Activated naive CD8-positive, alpha-beta T cell treated with anti-CD3 and anti-CD28 coated beads, Interleukin-2, amount 10 ng/mL, durations not matched to agents 7 days and 5 days (primary cell): Measurements from ENCODE around the gene F8. TPM values are rescaled to one million over a fixed set of nuclear protein-coding genes. Genes with fewer than 3 reads are reported as not detected.

ENCODE experiments used
- ATAC-seq: fragments of 150-1000 bp; cut with Tn5 transposase; one replicate; pipeline ENCODE4 v1.10.0; 2021; ENCODE audit warnings: low read depth, moderate library complexity
- POLR2A ChIA-PET: fragments of 350-600 bp; sonication (Branson Sonifier 250); formaldehyde crosslinking; loops from one replicate; lab custom pipeline; 2021; ENCODE audit warnings: antibody characterized with exemption; lab: Charles Lee
- DNase-seq: peaks from one replicate; pipeline ENCODE4 v3.0.0; 2021
- H3K27ac Mint-ChIP-seq: one replicate; pipeline ENCODE4 v1.8.0; 2022; ENCODE audit warnings: mild to moderate bottlenecking, mixed read lengths
- H3K27me3 Mint-ChIP-seq: one replicate; pipeline ENCODE4 v1.8.0; 2022; ENCODE audit warnings: mild to moderate bottlenecking, moderate library complexity, mixed read lengths
- H3K36me3 Mint-ChIP-seq: one replicate; pipeline ENCODE4 v1.8.0; 2021; ENCODE audit warnings: mild to moderate bottlenecking, mixed read lengths
- H3K4me1 Mint-ChIP-seq: one replicate; pipeline ENCODE4 v1.8.0; 2021; ENCODE audit warnings: mixed read lengths
- H3K4me3 Mint-ChIP-seq: one replicate; pipeline ENCODE4 v1.8.0; 2022; ENCODE audit warnings: mild to moderate bottlenecking, moderate library complexity, mixed read lengths
- H3K9me3 Mint-ChIP-seq: one replicate; pipeline ENCODE4 v1.8.0; 2021; ENCODE audit warnings: mixed read lengths
- total RNA-seq, 2 experiments: library from RNA; stranded (reverse); gene quantifications; one replicate each; pipeline ENCODE4 v1.2.3, GENCODE V29; 2021

Gene F8
- 1 to 10 TPM; 6.8 to 7.8 TPM for total RNA-seq

- DNase-seq (no peak), ATAC-seq (no peak)
- no peaks in the 10 kb centered on the region for H3K4me1 Mint-ChIP-seq
- no peaks in the 10 kb centered on the region for H3K36me3 Mint-ChIP-seq
- H3K27me3 Mint-ChIP-seq: peaks cover 8% of the 10 kb centered on the region
- H3K4me3 Mint-ChIP-seq: no peak within 1 kb of the TSS
- no peaks in the 10 kb centered on the region for H3K9me3 Mint-ChIP-seq
- H3K27ac Mint-ChIP-seq: no peak within 1 kb of the TSS
- POLR2A ChIA-PET: no interaction called here
Observed at GRCh38 chrX:155022585-155022984, at the start of gene F8. TSS of gene F8 (minus strand) at chrX:155022723. CDS start at chrX:155022552, 171 bp downstream.

- no peak for ATAC-seq
- H3K9me3 Mint-ChIP-seq: no peaks in the 10 kb centered on the region
- no peaks in the 10 kb centered on the region for H3K27me3 Mint-ChIP-seq
- no peak for DNase-seq
- peak overlapping the region; percentile 92 for H3K27ac Mint-ChIP-seq
- H3K4me1 Mint-ChIP-seq: peaks cover 35% of the 10 kb centered on the region
- peak overlapping the region; percentile 94 for H3K4me3 Mint-ChIP-seq
- H3K36me3 Mint-ChIP-seq: peaks cover 11% of the 10 kb centered on the region
- POLR2A ChIA-PET: interaction anchor here (1.0 kb wide), 1 partner anchor 15 kb away, joined by 3 read pairs; no protein-coding TSS in a partner anchor
Observed at GRCh38 chrX:155071694-155072280, 49.3 kb upstream of the F8 start.

- ATAC-seq: peak; percentile 93
- Mint-ChIP-seq H3K4me1 (peaks cover 36% of the 10 kb centered on the region), H3K27me3 (no peaks in the 10 kb centered on the region)
Observed at GRCh38 chrX:155070975-155071693, 48.6 kb upstream of the F8 start, which contains the start of the genes BRCC3, CMC4 and MTCP1. TSS of gene BRCC3 (plus strand) at chrX:155071508. CDS start at chrX:155071528, 20 bp downstream. TSS of gene CMC4 (minus strand) at chrX:155071136. CDS start at chrX:155064023, 7,113 bp downstream. TSS of gene MTCP1 (minus strand) at chrX:155071136. CDS start at chrX:155066010, 5,126 bp downstream.

GRCh38 chrX:155070663-155070974 is 48.1 kb upstream of the F8 start:
- POLR2A ChIA-PET: interaction anchor here (0.7 kb wide), 1 partner anchor 11 kb away, joined by 3 read pairs; no protein-coding TSS in a partner anchor
- Mint-ChIP-seq H3K4me1 (peaks cover 37% of the 10 kb centered on the region), H3K36me3 (peaks cover 11% of the 10 kb centered on the region), H3K27ac (peak overlapping the region; percentile 80), H3K27me3 (no peaks in the 10 kb centered on the region), H3K4me3 (peak overlapping the region; percentile 91), H3K9me3 (no peaks in the 10 kb centered on the region)
- DNase-seq (no peak), ATAC-seq (peak; percentile 8)

More at GRCh38 chrX:155070975-155071693, 48.6 kb upstream of the F8 start, which contains the start of the genes BRCC3, CMC4 and MTCP1:
- Mint-ChIP-seq H3K4me3 (peak within 1 kb of the TSS; percentile 94), H3K27ac (peak within 1 kb of the TSS; percentile 92), H3K36me3 (peaks cover 11% of the 10 kb centered on the region), H3K9me3 (no peaks in the 10 kb centered on the region)
- POLR2A ChIA-PET: interaction anchor here (1.0 kb wide), 1 partner anchor 14 kb away, joined by 3 read pairs; no protein-coding TSS in a partner anchor
- peak; percentile 84 for DNase-seq

- H3K36me3 Mint-ChIP-seq: peaks cover 5% of the 10 kb centered on the region
- H3K9me3 Mint-ChIP-seq: no peaks in the 10 kb centered on the region
- DNase-seq (no peak), ATAC-seq (no peak)
- POLR2A ChIA-PET: interaction anchor here (0.7 kb wide), 1 partner anchor 11 kb away, joined by 3 read pairs; no protein-coding TSS in a partner anchor
- no peaks in the 10 kb centered on the region for H3K27me3 Mint-ChIP-seq
- H3K4me1 Mint-ChIP-seq: peaks cover 34% of the 10 kb centered on the region
- peak overlapping the region; percentile 91 for H3K4me3 Mint-ChIP-seq
- H3K27ac Mint-ChIP-seq: peak overlapping the region; percentile 80
Observed at GRCh38 chrX:155070038-155070437, 47.5 kb upstream of the F8 start.

GRCh38 chrX:155069414-155069813 is 46.9 kb upstream of the F8 start:
- Mint-ChIP-seq H3K9me3 (no peaks in the 10 kb centered on the region), H3K36me3 (peaks cover 5% of the 10 kb centered on the region), H3K4me1 (peaks cover 33% of the 10 kb centered on the region), H3K27ac (no peak overlapping the region), H3K4me3 (peak overlapping the region; percentile 91), H3K27me3 (no peaks in the 10 kb centered on the region)
- POLR2A ChIA-PET: no interaction called here
- ATAC-seq: no peak
- DNase-seq: no peak

GRCh38 chrX:155068165-155068564 is 45.6 kb upstream of the F8 start:
- no peaks in the 10 kb centered on the region for H3K27me3 Mint-ChIP-seq
- no peak for ATAC-seq
- H3K9me3 Mint-ChIP-seq: no peaks in the 10 kb centered on the region
- H3K27ac Mint-ChIP-seq: no peak overlapping the region
- POLR2A ChIA-PET: no interaction called here
- peaks cover 22% of the 10 kb centered on the region for H3K4me1 Mint-ChIP-seq
- peaks cover 5% of the 10 kb centered on the region for H3K36me3 Mint-ChIP-seq
- no peak for DNase-seq
- H3K4me3 Mint-ChIP-seq: peak overlapping the region; percentile 44

- ATAC-seq (no peak), DNase-seq (no peak)
- Mint-ChIP-seq H3K36me3 (peaks cover 2% of the 10 kb centered on the region), H3K4me3 (no peak overlapping the region), H3K9me3 (no peaks in the 10 kb centered on the region), H3K27ac (no peak overlapping the region), H3K27me3 (no peaks in the 10 kb centered on the region), H3K4me1 (peaks cover 16% of the 10 kb centered on the region)
- POLR2A ChIA-PET: no interaction called here
Observed at GRCh38 chrX:155065035-155065734, 42.7 kb upstream of the F8 start.

GRCh38 chrX:155061760-155062159 is 39.2 kb upstream of the F8 start:
- H3K4me1 Mint-ChIP-seq: peaks cover 10% of the 10 kb centered on the region
- H3K4me3 Mint-ChIP-seq: no peak overlapping the region
- DNase-seq (no peak), ATAC-seq (no peak)
- no peaks in the 10 kb centered on the region for H3K27me3 Mint-ChIP-seq
- POLR2A ChIA-PET: no interaction called here
- peaks cover 2% of the 10 kb centered on the region for H3K36me3 Mint-ChIP-seq
- H3K27ac Mint-ChIP-seq: no peak overlapping the region
- no peaks in the 10 kb centered on the region for H3K9me3 Mint-ChIP-seq

GRCh38 chrX:155056877-155057792 is 34.6 kb upstream of the F8 start:
- peaks cover 9% of the 10 kb centered on the region for H3K36me3 Mint-ChIP-seq
- H3K4me1 Mint-ChIP-seq: peaks cover 24% of the 10 kb centered on the region
- H3K27ac Mint-ChIP-seq: peak overlapping the region; percentile 78
- DNase-seq: peak; percentile 53
- peak overlapping the region; percentile 76 for H3K4me3 Mint-ChIP-seq
- ATAC-seq: peak; percentile 77
- no peaks in the 10 kb centered on the region for H3K27me3 Mint-ChIP-seq
- no peaks in the 10 kb centered on the region for H3K9me3 Mint-ChIP-seq
- POLR2A ChIA-PET: interaction anchor here (0.6 to 1.6 kb wide), 3 partner anchors 15 to 510 kb away, joined by 3 read pairs; partner anchors contain the start of gene G6PD

GRCh38 chrX:155056471-155056870 is 33.9 kb upstream of the F8 start:
- POLR2A ChIA-PET: interaction anchor here (0.6 to 1.6 kb wide), 3 partner anchors 15 to 510 kb away, joined by 3 read pairs; partner anchors contain the start of gene G6PD

GRCh38 chrX:155055494-155055893 is 33.0 kb upstream of the F8 start:
- no peaks in the 10 kb centered on the region for H3K27me3 Mint-ChIP-seq
- no peak overlapping the region for H3K27ac Mint-ChIP-seq
- ATAC-seq: no peak
- POLR2A ChIA-PET: interaction anchor here (1.0 kb wide), 1 partner anchor 27 kb away, joined by 3 read pairs; no protein-coding TSS in a partner anchor
- peaks cover 9% of the 10 kb centered on the region for H3K36me3 Mint-ChIP-seq
- DNase-seq: no peak
- no peak overlapping the region for H3K4me3 Mint-ChIP-seq
- H3K9me3 Mint-ChIP-seq: no peaks in the 10 kb centered on the region
- H3K4me1 Mint-ChIP-seq: peaks cover 26% of the 10 kb centered on the region

More at GRCh38 chrX:155056471-155056870, 33.9 kb upstream of the F8 start:
- Mint-ChIP-seq H3K9me3 (no peaks in the 10 kb centered on the region), H3K27me3 (no peaks in the 10 kb centered on the region), H3K4me3 (peak overlapping the region; percentile 76), H3K4me1 (peaks cover 24% of the 10 kb centered on the region), H3K36me3 (peaks cover 9% of the 10 kb centered on the region), H3K27ac (peak overlapping the region; percentile 78)
- DNase-seq (no peak), ATAC-seq (peak; percentile 75)
